OCI-LY3 (cell line): Measurements from ENCODE around the gene RSPH1.

Source experiments
- H2AFZ ChIP-seq: fragments of 200-600, 300-600 bp; shearing (Covaris generic); 2 replicates; pipeline ENCODE4 v1.6.0; 2014; ENCODE audit warnings: antibody characterized with exemption, low read depth, low read length
- H3K27ac ChIP-seq: fragments of 200-600, 300-600 bp; sonication (generic); 2 replicates; pipeline ENCODE4 v1.5.1; 2014; ENCODE audit warnings: mild to moderate bottlenecking, low read length, moderate library complexity, mixed read lengths
- H3K27me3 ChIP-seq: fragments of 200-600, 300-600 bp; sonication (generic); 2 replicates; pipeline ENCODE4 v1.6.1; 2014; ENCODE audit warnings: low read depth, low read length, mixed read lengths
- H3K36me3 ChIP-seq: fragments of 200-600, 300-600 bp; sonication (generic); replicated peaks from 2 replicates; pipeline ENCODE3; 2014; ENCODE audit warnings: low read depth, low read length, mixed read lengths
- H3K4me1 ChIP-seq: fragments of 300-600, 200-600 bp; sonication (generic); 2 replicates; pipeline ENCODE4 v1.6.1; 2014; ENCODE audit warnings: low read length, mixed read lengths
- H3K4me2 ChIP-seq: fragments of 200-600, 300-600 bp; sonication (generic); 2 replicates; pipeline ENCODE4 v1.6.1; 2014; ENCODE audit warnings: low read length, mixed read lengths
- H3K4me3 ChIP-seq: fragments of 300-600, 200-600 bp; sonication (generic); 2 replicates; pipeline ENCODE4 v1.5.1; 2014; ENCODE audit warnings: antibody characterized with exemption, mild to moderate bottlenecking, low read length, moderate library complexity
- H3K79me2 ChIP-seq: fragments of 300-600, 200-600 bp; shearing (Covaris generic); 2 replicates; pipeline ENCODE4 v1.6.1; 2014; ENCODE audit warnings: mild to moderate bottlenecking, low read length, mixed read lengths
- H3K9ac ChIP-seq: fragments of 300-600, 200-600 bp; shearing (Covaris generic); 2 replicates; pipeline ENCODE4 v1.6.0; 2014; ENCODE audit warnings: mild to moderate bottlenecking, low read length, moderate library complexity
- H3K9me3 ChIP-seq: fragments of 200-600, 300-600 bp; shearing (Covaris generic); 2 replicates; pipeline ENCODE4 v1.6.1; 2014; ENCODE audit warnings: low read length, mixed read lengths; ENCODE audit not compliant: insufficient read depth
- H4K20me1 ChIP-seq: fragments of 200-600, 300-600 bp; sonication (generic); 2 replicates; pipeline ENCODE4 v1.6.1; 2016; ENCODE audit warnings: low read length, mixed read lengths; ENCODE audit not compliant: insufficient read depth
- EZH2phosphoT487 ChIP-seq: fragments of 200-600 bp; shearing (Covaris generic); IDR thresholded peaks from 2 replicates; pipeline ENCODE4 v1.6.1; 2018; ENCODE audit warnings: antibody characterized with exemption, mixed run types, low read depth
- TF ChIP-seq, protein P1 (sequence below): fragments of 200-600, 300-600 bp; sonication (generic); IDR thresholded peaks from 2 replicates; pipeline ENCODE4 v1.5.1; 2014; ENCODE audit warnings: antibody characterized with exemption, low read length, low read depth

RSPH1 gene

GRCh38 chr21:42426876-42427480 is 69.0 kb downstream of the RSPH1 start:
- TF ChIP-seq, protein P1, sequence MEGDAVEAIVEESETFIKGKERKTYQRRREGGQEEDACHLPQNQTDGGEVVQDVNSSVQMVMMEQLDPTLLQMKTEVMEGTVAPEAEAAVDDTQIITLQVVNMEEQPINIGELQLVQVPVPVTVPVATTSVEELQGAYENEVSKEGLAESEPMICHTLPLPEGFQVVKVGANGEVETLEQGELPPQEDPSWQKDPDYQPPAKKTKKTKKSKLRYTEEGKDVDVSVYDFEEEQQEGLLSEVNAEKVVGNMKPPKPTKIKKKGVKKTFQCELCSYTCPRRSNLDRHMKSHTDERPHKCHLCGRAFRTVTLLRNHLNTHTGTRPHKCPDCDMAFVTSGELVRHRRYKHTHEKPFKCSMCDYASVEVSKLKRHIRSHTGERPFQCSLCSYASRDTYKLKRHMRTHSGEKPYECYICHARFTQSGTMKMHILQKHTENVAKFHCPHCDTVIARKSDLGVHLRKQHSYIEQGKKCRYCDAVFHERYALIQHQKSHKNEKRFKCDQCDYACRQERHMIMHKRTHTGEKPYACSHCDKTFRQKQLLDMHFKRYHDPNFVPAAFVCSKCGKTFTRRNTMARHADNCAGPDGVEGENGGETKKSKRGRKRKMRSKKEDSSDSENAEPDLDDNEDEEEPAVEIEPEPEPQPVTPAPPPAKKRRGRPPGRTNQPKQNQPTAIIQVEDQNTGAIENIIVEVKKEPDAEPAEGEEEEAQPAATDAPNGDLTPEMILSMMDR = no peak
- TF ChIP-seq EZH2phosphoT487 = no peak
- no peak overlapping the region for H3K4me3 ChIP-seq
- H3K36me3 ChIP-seq = no peaks in the 10 kb centered on the region
- H3K9ac ChIP-seq = no peak overlapping the region
- H4K20me1 ChIP-seq = no peaks in the 10 kb centered on the region
- H3K27ac ChIP-seq = no peak overlapping the region
- H3K79me2 ChIP-seq = no peaks in the 10 kb centered on the region
- no peak overlapping the region for H2AFZ ChIP-seq
- H3K9me3 ChIP-seq = no peaks in the 10 kb centered on the region
- H3K4me1 ChIP-seq = peaks cover 16% of the 10 kb centered on the region
- peaks cover 34% of the 10 kb centered on the region for H3K27me3 ChIP-seq
- H3K4me2 ChIP-seq = no peak overlapping the region

GRCh38 chr21:42426424-42426823 is 69.6 kb downstream of the RSPH1 start:
- H3K27ac ChIP-seq = no peak overlapping the region
- no peaks in the 10 kb centered on the region for H4K20me1 ChIP-seq
- no peaks in the 10 kb centered on the region for H3K36me3 ChIP-seq
- H3K79me2 ChIP-seq = no peaks in the 10 kb centered on the region
- TF ChIP-seq, protein P1 = no peak
- TF ChIP-seq EZH2phosphoT487 = no peak
- no peak overlapping the region for H3K4me3 ChIP-seq
- peaks cover 37% of the 10 kb centered on the region for H3K27me3 ChIP-seq
- H3K4me2 ChIP-seq = no peak overlapping the region
- H3K4me1 ChIP-seq = peaks cover 22% of the 10 kb centered on the region
- H3K9ac ChIP-seq = no peak overlapping the region
- H3K9me3 ChIP-seq = no peaks in the 10 kb centered on the region
- no peak overlapping the region for H2AFZ ChIP-seq

DNA sequence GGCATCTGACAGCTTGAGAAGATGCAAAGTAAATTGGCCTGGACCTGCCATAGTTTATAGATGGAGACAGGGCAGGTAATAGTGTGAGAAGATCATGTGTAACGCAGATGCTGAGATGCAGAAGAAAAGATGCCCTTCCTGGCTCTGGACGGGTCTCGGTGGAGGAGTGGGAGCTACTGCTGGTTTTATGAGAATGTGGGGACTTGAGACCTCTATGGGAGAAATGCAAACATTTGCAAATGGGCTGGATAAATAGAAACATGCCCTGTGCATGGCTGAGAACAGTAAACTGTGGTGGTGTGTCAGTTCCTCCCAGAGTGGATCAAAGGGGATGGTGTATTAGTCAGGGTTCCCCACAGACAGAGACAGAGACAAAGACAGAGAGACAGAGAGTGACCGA is 70.4 kb downstream of the RSPH1 start:
- Histone ChIP-seq H3K9ac (no peak overlapping the region), H3K27ac (no peak overlapping the region), H2AFZ (no peak overlapping the region), H3K9me3 (no peaks in the 10 kb centered on the region; the same call in 1 of the 2 replicates), H3K4me2 (no peak overlapping the region), H4K20me1 (no peaks in the 10 kb centered on the region), H3K79me2 (no peaks in the 10 kb centered on the region), H3K27me3 (peaks cover 45% of the 10 kb centered on the region), H3K4me1 (peaks cover 22% of the 10 kb centered on the region), H3K4me3 (no peak overlapping the region), H3K36me3 (no peaks in the 10 kb centered on the region)
- TF ChIP-seq, protein P1 = no peak
- TF ChIP-seq EZH2phosphoT487 = no peak

DNA sequence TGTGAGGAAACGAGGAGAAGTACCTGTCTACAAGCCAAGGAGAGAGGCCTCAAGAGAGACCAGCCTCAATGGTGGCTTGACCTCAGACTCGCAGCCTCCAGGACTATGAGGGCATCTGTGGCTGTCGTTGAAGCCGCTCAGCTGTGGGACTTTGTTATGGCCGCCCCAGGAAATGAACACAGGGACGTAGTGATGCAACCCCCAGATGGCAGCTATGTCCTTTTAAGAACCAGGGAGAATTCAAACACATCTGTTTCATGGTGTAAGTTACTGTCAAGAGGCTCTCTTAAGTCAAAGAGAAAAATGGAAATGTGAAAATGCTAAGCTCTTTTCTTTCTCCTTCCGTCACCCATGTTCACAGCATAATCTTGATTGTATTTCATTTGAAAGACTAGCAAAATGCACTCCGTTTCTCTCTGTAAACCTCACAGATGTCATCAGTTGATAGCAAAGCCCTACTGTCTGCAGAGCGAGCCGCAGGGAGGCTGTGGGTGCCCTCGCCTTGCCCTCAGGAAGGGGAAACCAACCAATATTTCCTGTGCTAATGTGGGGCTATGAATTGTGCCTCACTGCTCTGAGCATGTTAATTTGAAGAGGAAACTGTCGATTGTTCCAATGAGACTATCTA is 71.0 kb downstream of the RSPH1 start:
- Histone ChIP-seq H3K4me3 (no peak overlapping the region), H3K27ac (no peak overlapping the region), H3K9me3 (no peaks in the 10 kb centered on the region; the same call in 1 of the 2 replicates), H4K20me1 (no peaks in the 10 kb centered on the region), H3K4me1 (peaks cover 22% of the 10 kb centered on the region), H3K79me2 (no peaks in the 10 kb centered on the region), H3K9ac (no peak overlapping the region), H3K36me3 (no peaks in the 10 kb centered on the region), H2AFZ (no peak overlapping the region), H3K4me2 (no peak overlapping the region), H3K27me3 (peaks cover 48% of the 10 kb centered on the region)
- no peak for TF ChIP-seq EZH2phosphoT487
- TF ChIP-seq, protein P1 = no peak
